Right ventricle myocardium superior (tissue), 1 donor: ENCODE measurements around the gene PARD6B. TPM values are rescaled to one million over a fixed set of nuclear protein-coding genes. Genes with fewer than 3 reads are reported as not detected.
"Not testable (repeated sequence)": the region's sequence is repeated elsewhere in the genome, so short reads cannot be mapped to it uniquely, and the experiment has no call there.

Experiments
- ATAC-seq: fragments of 200-7000 bp; cut with Tn5 transposase; one replicate; pipeline ENCODE4 v1.9.1; 2020; ENCODE audit warnings: mild to moderate bottlenecking; ENCODE audit not compliant: poor library complexity
- DNase-seq: peaks from one replicate; pipeline ENCODE4 v3.0.0-alpha.2; 2020
- intact Hi-C: fragments of 100-400 bp; cut with DNase I; formaldehyde crosslinking; loops from one replicate; pipeline ENCODE4 v1.11.2; 2022
- total RNA-seq: library from RNA; stranded (reverse); fragmentation: NEBNext Ultra II Directional; extraction: Animal tissue kit (Norgen Biotek cat#: 25700); gene quantifications from one replicate; pipeline ENCODE4 v1.2.1, GENCODE V29; 2021
- donor health status: DM: no; HTN: yes; CAD: no; lungs with severe emphysema.

Gene PARD6B
- total RNA-seq, 1 donor from 2014 or later = 4.7 TPM

GRCh38 chr20:50788045-50788991 lies 56.9 kb downstream of the PARD6B start:
- intact Hi-C loops = no loop called here
- ATAC-seq (no peak), DNase-seq (no peak)

- ATAC-seq = peak; percentile 0
- intact Hi-C loops = loop anchor here (5.0 to 10.0 kb wide), 2 partner anchors 142 to 515 kb away; partner anchors contain the start of gene ADNP
Measured at GRCh38 chr20:50789968-50790650, 58.7 kb downstream of the PARD6B start.

GRCh38 chr20:50790651-50791277 lies 59.4 kb downstream of the PARD6B start:
- intact Hi-C loops = loop anchor here (5.0 to 10.0 kb wide), 2 partner anchors 142 to 514 kb away; partner anchors contain the start of gene ADNP
- ATAC-seq (peak; percentile 85), DNase-seq (peak; percentile 91)

More at GRCh38 chr20:50789968-50790650, 58.7 kb downstream of the PARD6B start:
- DNase-seq = no peak

GRCh38 chr20:50792708-50793574 lies 61.6 kb downstream of the PARD6B start:
- DNase-seq = no peak
- no peak for ATAC-seq
- intact Hi-C loops = loop anchor here (5.0 to 10.0 kb wide), 2 partner anchors 139 to 512 kb away; partner anchors contain the start of gene ADNP

- intact Hi-C loops = loop anchor here (5.0 to 10.0 kb wide), 2 partner anchors 139 to 511 kb away; partner anchors contain the start of gene ADNP
- not testable (repeated sequence) for ATAC-seq, DNase-seq
Measured at GRCh38 chr20:50793575-50794016, 62.2 kb downstream of the PARD6B start.

- ATAC-seq (no peak), DNase-seq (no peak)
- intact Hi-C loops = loop anchor here (5.0 to 10.0 kb wide), 2 partner anchors 138 to 510 kb away; partner anchors contain the start of gene ADNP
Measured at GRCh38 chr20:50794181-50794845, 62.9 kb downstream of the PARD6B start.

GRCh38 chr20:50794846-50795634 lies 63.7 kb downstream of the PARD6B start, which contains the start of gene BCAS4:
BCAS4 (plus strand) TSS chr20:50795061; CDS start chr20:50795084, 23 bp downstream.
- peak; percentile 81 for DNase-seq
- intact Hi-C loops = loop anchor here (5.0 to 10.0 kb wide), 2 partner anchors 137 to 510 kb away; partner anchors contain the start of gene ADNP
- ATAC-seq = peak; percentile 92

- DNase-seq = no peak
- ATAC-seq = no peak
- intact Hi-C loops = loop anchor here (10.0 kb wide), 1 partner anchor 508 kb away; no protein-coding TSS in a partner anchor
Measured at GRCh38 chr20:50797142-50797541, 65.8 kb downstream of the PARD6B start.

GRCh38 chr20:50798650-50799049 lies 67.3 kb downstream of the PARD6B start:
- ATAC-seq = no peak
- intact Hi-C loops = loop anchor here (10.0 kb wide), 1 partner anchor 506 kb away; no protein-coding TSS in a partner anchor
- no peak for DNase-seq

GRCh38 chr20:50799176-50799889 lies 68.0 kb downstream of the PARD6B start:
- ATAC-seq (no peak), DNase-seq (no peak)
- intact Hi-C loops = loop anchor here (10.0 kb wide), 1 partner anchor 505 kb away; no protein-coding TSS in a partner anchor

- intact Hi-C loops = loop anchor here (10.0 kb wide), 1 partner anchor 505 kb away; no protein-coding TSS in a partner anchor
- ATAC-seq (no peak), DNase-seq (no peak)
Measured at GRCh38 chr20:50799890-50800550, 68.6 kb downstream of the PARD6B start.

GRCh38 chr20:50800986-50801746 lies 69.8 kb downstream of the PARD6B start:
- ATAC-seq, DNase-seq, intact Hi-C loops: not testable (repeated sequence)

GRCh38 chr20:50801747-50802125 lies 70.4 kb downstream of the PARD6B start:
- intact Hi-C loops = no loop called here
- ATAC-seq = no peak
- DNase-seq = no peak

- no peak for DNase-seq
- no peak for ATAC-seq
- intact Hi-C loops = no loop called here
Measured at GRCh38 chr20:50802289-50802688, 70.9 kb downstream of the PARD6B start.
